HG03139 (cell line): Measurements from ENCODE around the gene LDB3.

Source experiments
- ATAC-seq: cut with Tn5 transposase; IDR thresholded peaks from one replicate; pipeline ENCODE4 v1.9.1; 2021; ENCODE audit not compliant: unreplicated experiment

Gene LDB3

DNA sequence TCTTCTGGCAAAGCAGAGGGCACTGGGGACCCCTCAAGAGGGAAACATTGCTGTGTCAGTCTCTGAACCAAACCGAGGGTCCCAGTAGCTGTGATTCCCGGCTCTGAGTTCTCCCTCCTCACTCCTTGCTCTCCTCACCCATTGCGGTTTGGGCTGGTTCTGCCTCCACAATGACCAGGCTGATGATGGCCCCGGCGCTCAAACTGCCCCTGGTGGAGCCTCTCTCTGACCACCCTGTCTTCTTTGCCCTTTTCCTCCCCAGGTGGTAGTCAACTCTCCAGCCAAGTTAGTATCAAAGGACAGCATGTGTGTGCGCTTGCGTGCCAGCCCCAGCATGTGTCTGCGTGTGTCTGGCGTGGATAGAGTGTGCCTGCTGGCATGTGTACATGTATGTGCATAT is 17.1 kb downstream of the LDB3 start:
- no peak for ATAC-seq

DNA sequence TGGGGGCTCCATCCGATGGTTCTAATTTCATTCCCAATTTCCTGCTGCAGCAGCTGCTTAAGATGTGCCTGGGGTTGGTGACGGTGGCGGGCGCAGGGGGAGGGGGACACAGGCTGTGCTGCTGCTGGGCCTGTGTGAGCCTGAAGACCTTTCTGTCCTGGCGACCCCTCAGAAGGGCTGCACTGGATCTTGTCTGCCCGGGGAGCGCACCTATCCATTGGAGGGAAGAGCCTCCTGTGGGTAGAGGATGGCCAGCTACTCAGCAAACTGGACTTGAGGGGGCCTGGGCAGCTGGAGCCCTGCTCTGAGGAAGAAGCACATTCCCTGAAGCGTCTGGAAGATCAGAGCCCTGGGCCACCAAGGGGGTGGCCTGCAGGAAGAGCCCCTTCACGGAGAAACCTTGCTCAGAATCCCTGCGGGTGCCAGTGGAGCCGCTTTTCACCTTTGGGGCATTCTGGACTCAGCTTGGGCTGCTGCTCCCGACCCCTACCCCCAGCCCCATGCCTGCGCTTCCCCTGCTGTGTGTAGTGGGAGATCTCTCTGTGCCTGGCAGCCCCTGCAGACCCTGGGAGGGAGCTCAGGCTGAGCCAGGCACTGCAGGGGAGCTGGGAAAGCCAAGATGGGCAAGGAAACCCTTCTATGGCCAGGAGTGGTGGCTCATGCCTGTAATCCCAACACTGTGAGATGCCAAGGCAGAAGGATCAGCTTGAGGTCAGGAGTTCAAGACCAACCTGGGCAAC is 17.8 kb downstream of the LDB3 start:
- ATAC-seq: no peak

DNA sequence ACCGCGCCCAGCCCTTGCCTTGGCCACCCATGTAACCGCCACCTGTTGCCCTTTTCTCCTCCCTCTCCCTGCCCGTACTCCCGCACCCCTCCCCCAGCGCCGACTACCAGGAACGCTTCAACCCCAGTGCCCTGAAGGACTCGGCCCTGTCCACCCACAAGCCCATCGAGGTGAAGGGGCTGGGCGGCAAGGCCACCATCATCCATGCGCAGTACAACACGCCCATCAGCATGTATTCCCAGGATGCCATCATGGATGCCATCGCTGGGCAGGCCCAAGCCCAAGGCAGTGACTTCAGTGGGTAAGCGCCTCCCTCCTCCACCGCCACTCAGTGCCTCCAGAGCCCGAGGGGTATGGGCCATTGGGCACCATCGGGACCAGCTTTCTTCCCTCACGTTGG is 18.7 kb downstream of the LDB3 start:
- no peak for ATAC-seq

GRCh38 chr10:86687750-86688149 is 19.4 kb downstream of the LDB3 start:
- ATAC-seq: no peak

GRCh38 chr10:86688398-86688921 is 20.1 kb downstream of the LDB3 start:
- peak; percentile 88 for ATAC-seq

DNA sequence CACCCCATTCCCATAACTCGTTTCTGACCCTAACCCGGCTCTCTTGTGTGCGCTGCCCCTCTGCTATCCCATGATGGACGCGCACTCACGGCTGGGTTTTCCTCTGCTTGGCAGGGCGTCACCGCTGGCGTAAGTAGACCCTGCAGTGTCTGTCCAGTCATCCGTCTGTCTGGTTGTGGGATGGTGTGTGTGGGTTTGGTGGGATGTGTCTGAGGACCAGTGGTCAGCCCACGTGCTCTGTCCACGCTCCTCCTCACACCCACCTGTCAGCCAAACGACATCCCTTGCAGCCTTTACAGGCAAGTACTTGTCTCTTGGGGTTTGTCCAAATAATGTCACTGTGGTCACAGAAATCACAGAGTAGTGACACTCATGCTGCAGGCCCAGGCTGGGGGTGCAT is 20.8 kb downstream of the LDB3 start:
- ATAC-seq: no peak

GRCh38 chr10:86690231-86690630 is 21.9 kb downstream of the LDB3 start:
- ATAC-seq: no peak

DNA sequence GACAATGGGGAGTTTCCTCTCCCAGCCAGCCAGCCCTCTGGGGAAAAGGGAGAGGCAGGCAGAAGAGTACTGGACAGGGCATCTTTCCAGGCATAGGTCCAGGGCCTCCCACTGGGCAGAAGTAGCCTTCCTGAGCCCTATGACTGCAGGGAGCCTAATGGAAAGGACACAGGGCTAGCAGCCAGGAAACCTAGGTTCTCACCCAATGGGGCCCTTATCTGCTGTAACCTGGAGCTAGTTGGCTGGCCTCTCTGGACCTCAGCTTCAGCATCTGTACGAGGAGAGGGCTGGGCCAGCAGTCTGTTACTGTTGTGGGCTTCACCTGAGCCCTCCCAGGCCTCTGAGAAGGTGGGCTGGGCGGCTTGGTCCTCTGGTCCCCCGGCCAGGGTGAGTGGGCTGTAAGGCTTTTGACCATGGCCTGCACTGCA is 22.4 kb downstream of the LDB3 start:
- ATAC-seq: no peak

DNA sequence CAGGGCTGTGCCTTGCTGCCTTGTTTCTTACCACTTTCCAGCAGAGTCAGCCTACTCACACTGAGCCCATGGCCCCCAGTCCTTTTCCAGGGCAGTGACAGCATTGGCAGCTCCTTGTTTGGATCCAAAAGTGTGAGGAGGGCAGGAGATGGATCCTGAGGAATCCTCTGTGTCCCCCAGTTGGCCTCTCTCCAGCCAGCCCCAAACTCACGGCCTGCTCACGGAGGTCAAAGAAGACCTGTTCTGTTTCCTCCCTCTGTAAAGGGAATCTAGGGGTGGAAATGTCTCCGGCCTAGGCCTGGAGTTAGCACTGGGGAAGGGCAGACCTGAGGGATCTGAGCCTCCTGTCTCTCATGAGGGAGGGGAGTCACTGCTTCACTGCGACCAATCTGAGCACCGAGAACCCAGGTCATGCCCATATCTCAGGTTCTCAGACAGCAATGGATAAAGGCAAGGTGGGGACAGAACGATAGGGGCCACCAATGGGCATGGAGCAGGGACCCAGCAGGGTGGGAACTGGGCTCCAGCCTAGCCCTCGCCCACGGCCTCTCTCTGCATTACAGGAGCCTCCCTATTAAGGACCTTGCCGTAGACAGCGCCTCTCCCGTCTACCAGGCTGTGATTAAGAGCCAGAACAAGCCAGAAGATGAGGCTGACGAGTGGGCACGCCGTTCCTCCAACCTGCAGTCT is 23.2 kb downstream of the LDB3 start:
- ATAC-seq: no peak

DNA sequence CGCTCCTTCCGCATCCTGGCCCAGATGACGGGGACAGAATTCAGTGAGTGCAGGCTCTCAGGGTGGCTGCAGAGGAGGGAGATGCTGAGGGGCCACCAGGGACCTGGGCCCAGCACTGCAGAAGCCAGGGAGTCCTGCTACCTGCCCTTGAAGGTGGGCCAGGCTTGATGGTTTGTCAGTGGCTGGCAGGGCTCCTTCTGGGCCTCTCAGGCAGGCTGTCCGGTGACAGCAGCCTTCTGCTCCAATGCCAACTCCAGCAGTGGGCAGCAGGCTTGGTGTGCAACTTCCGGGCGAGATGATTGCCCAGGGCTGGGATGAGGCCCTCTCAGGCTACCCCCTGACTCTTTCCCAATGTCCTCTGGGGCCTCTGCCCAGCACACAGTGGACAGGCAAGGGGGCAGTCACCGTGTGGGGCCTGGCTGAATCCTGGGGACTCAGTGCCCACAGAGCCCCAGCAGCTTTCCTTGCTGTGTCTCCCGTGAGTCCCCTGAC is 23.8 kb downstream of the LDB3 start:
- ATAC-seq: no peak

- ATAC-seq: no peak
Observed at GRCh38 chr10:86692664-86693063, 24.4 kb downstream of the LDB3 start.

GRCh38 chr10:86693275-86693674 is 25.0 kb downstream of the LDB3 start:
- ATAC-seq: no peak

DNA sequence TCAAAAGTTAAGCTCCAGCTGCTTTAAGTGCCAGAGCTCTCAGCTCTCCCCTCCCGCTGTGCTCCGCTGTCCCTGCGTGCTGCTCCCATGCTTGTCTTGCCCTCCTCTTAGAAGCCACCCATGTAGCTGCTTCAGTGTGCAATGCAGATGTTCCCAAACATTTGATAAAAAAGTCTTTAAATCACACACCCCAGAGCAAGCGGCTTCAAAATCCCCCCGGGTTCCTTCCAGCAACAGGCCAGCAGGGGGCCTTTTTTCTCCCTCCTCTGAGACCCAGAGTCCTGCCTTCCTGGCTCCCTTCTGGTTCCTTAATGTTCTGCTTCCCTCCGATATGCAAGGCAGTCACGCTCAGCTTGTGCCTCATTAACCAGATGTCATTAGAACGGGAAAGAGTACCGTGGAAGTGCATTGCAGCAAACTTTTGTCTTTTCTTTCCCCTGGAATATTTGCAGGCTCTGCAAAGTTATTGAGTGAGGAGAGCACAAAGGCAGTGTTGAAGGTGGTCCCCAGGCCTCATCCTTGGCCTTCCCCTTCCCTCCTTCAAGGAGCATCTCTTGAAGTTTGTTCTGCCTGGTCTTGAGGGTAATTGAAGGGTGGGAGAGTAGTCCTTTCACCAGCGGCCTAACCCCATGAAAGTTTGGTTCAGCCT is 25.5 kb downstream of the LDB3 start:
- no peak for ATAC-seq

DNA sequence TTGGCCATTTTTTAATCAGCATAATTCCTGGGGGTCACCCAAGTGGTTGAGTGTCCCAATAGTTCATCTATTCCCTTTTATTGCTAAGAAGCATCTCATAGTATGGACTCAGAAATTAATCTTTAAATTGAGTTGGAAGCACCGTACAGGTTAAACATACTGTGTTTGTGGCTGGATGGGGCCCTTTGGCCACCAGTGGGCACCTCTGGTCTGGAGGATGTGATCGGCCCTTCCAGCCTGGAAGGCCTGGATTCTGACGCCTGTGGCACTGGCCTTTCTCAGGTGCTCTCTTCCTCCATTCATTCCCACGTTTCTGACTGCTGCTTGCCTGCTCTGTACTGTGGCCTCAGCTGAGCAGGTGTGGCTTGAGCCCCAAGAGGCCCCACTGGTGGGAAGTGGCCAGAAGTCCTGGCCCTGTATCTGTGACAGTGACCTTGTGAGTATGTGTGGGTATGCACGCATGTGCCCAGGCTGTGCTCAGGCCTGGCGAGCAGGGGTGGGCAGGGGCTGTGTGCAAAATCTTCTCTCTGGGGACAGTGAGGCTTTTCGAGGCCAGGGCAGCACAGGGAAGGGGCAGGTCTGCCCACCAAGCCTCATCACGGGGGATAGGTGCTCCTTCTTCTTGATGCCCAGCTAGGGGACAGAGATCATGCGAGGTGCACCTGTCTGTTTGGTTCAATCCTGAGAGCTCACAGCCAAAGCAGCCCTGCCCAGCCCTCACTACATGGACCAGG is 30.1 kb downstream of the LDB3 start:
- no peak for ATAC-seq

- ATAC-seq: no peak
Observed at GRCh38 chr10:86699125-86699524, 30.8 kb downstream of the LDB3 start.

DNA sequence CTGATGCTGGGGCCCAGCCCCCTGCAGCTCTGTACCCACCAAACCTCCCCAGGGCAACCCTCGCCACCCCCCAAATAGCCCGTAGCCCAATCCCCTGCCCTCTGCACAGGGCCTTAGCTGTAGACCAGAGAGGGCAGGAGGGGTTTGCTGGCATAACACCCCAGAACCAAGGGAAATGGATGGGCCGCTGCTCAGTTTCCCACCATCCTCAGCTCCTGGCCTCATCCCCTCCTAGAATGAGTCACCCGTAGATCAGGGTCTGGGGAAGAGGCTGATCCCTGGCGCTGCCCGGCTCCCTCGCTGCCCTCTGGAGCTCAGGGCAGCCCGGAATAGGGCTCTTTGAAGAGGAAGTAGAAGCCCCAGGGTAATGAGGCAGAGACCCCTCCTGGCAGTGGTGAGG is 31.2 kb downstream of the LDB3 start:
- ATAC-seq: no peak

DNA sequence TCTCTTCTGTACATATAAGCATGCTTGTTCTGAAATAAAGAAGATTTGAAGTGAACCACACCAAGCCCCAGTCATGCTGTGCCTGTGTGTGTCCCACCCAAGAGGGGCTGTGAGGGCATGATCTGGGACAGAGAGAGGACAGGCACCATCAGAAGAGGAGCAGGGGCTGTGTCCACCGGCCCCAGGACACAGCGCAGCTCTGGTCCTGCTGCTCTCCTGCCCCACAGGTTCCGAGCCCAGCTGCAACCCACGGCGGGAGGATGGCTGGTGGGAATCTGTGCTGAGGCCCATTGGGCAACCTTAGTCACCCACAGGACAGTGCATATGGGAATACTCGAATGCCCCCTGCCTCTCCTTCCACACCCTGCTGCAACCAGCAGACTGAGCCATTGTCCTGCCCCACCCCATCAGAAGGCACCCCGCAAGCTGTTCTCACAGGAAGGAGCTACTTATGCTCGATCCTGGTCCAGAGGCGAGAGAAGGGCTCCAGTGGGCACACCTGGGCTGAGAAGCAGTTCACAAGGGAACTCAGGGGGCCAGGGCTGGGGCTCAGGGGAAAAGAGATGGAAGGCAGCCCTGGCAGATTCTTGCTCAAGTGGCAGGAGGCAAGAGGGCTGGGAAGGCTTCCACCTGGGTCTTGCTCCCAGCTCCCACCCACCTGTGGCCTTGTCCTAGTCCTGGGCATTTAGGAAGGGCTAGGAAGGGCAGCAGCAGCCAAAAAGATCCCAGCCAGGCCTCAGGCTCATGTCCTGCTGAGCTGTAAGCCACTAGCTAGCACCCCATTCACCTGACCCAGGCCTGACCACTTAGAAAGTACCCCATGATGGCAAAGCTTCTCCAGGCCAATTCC is 31.9 kb downstream of the LDB3 start:
- ATAC-seq: no peak

- ATAC-seq: no peak
Observed at GRCh38 chr10:86700851-86701617, 32.7 kb downstream of the LDB3 start.

DNA sequence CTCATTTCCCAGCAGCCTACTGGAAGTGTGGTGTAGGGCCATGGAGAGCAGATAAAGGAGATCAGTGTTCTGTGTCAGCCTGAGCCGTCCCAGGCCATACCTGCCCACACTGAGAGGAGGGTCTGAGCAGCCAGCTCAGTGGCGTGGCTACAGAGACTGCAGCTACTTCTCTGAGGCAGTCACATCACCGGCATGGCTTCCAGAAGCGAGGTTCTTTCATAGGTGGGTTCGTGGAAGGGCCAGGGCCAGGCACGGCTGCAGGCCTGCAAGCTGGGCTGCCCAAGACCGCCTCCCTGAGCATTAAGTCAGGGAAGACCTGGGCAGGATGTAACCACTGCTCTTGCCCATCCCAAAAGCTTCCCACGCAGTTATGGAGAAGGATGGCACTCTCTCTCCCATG is 34.9 kb downstream of the LDB3 start:
- no peak for ATAC-seq
